Spleen (tissue), 11 donors: ENCODE data around the gene KCTD10. TPM values are rescaled to one million over a fixed set of nuclear protein-coding genes. Genes with fewer than 3 reads are reported as not detected.

ENCODE experiments used
- DNase-seq: peaks from one replicate; pipeline ENCODE4 v3.0.0-alpha.2; 2020
- H3K27ac ChIP-seq, 8 donors: fragments of 200-600 bp; sonication (generic) in 7 of 8; 1 replicate in 4 of 8; 2 replicates in 4 of 8; pipeline versions ENCODE4 v1.5.0 to v1.8.0; 2016 to 2021; ENCODE audit warnings: inconsistent platforms in 4 of 8, mild to moderate bottlenecking in 4 of 8, moderate library complexity in 1 of 8
- H3K27me3 ChIP-seq, 7 donors: fragments of 200-600 bp; sonication (generic) in 6 of 7; replicated peaks in 1 of 7; 1 replicate in 4 of 7; 2 replicates in 3 of 7; pipeline versions ENCODE4 v1.5.0 to v1.8.0; 2016 to 2021; ENCODE audit warnings: inconsistent platforms in 3 of 7, mild to moderate bottlenecking in 1 of 7
- H3K36me3 ChIP-seq, 6 donors: fragments of 200-600 bp; sonication (generic) in 5 of 6; 1 replicate in 4 of 6; 2 replicates in 2 of 6; pipeline versions ENCODE4 v1.5.0 to v1.8.0; 2016 to 2021; ENCODE audit warnings: inconsistent platforms in 2 of 6
- H3K4me1 ChIP-seq, 6 donors: fragments of 200-600 bp; sonication (generic) in 5 of 6; 1 replicate in 3 of 6; 2 replicates in 3 of 6; pipeline versions ENCODE4 v1.5.0 to v1.8.0; 2016 to 2021; ENCODE audit warnings: inconsistent platforms in 3 of 6
- H3K4me3 ChIP-seq, 8 donors: fragments of 200-600 bp; sonication (generic) in 7 of 8; 1 replicate in 4 of 8; 2 replicates in 4 of 8; pipeline versions ENCODE4 v1.5.0 to v1.8.0; 2016 to 2021; ENCODE audit warnings: inconsistent platforms in 4 of 8, mild to moderate bottlenecking in 4 of 8, moderate library complexity in 2 of 8
- H3K9me3 ChIP-seq, 8 donors: fragments of 200-600 bp; sonication (generic) in 7 of 8; 1 replicate in 4 of 8; 2 replicates in 4 of 8; pipeline versions ENCODE4 v1.5.0 to v1.8.0; 2016 to 2021; ENCODE audit warnings: inconsistent platforms in 4 of 8
- POLR2A ChIP-seq, 3 donors: fragments of 450-650 bp; IDR thresholded peaks; one replicate each; pipeline ENCODE4 v1.5.1; 2017; ENCODE audit warnings: antibody characterized with exemption in 3 of 3, mild to moderate bottlenecking in 1 of 3
- POLR2AphosphoS5 ChIP-seq, 3 donors: sonication (generic); formaldehyde crosslinking; IDR thresholded peaks; one replicate each; pipeline ENCODE4 v1.5.1; 2017; ENCODE audit warnings: antibody characterized with exemption in 3 of 3
- WGBS, 5 donors: extraction: QIAGEN DNeasy Blood & Tissue Kit in 3 of 5; methylation state at CpG; one replicate each; pipeline versions ENCODE4 v1.1.5 to v1.1.7; 2013 to 2018; 5-methylcytosine and 5-hydroxymethylcytosine counted together
- intact Hi-C: fragments of 100-400 bp; cut with DNase I; formaldehyde crosslinking; loops from one replicate; pipeline ENCODE4 v1.15.0; 2023; ENCODE audit warnings: low total_unique reads
- polyA plus RNA-seq, 3 donors: library from polyadenylated mRNA; stranded (reverse); fragments of 200-250 nt; gene quantifications; one replicate each; pipeline ENCODE4 v1.2.1, GENCODE V29; 2013
- total RNA-seq, 7 donors: library from RNA; depleted of rRNA in 3 of 7; stranded (reverse); fragments of >200 nt in 3 of 7; fragmentation: NEBNext Ultra II Directional in 4 of 7; extraction: Animal tissue kit (Norgen Biotek cat#: 25700) in 4 of 7; gene quantifications; one replicate each; pipeline versions ENCODE4 v1.1.0 to v1.2.1, GENCODE V29; 2016 to 2021
- TF ChIP-seq, protein P1 (sequence below), 11 experiments: fragments of 200-600 bp in 7 of 11; fragments of 450-650 bp in 4 of 11; sonication (generic) in 4 of 11; IDR thresholded peaks in 8 of 11; conservative IDR thresholded peaks in 3 of 11; 1 replicate in 7 of 11; 2 replicates in 4 of 11; pipeline versions ENCODE4 v1.4.0 to v1.8.0; 2016 to 2021; ENCODE audit warnings: antibody characterized with exemption in 11 of 11, inconsistent platforms in 4 of 11, mild to moderate bottlenecking in 1 of 11
- donor health status: healthy with polysubstance abuse.
- donor health status: DM: no; HTN: no; CAD: no; lungs with moderate emphysema.
- donor health status: DM: no; HTN: no; CAD: no.
- donor health status: Bipolar disorder and iron deficiency.
- donor health status: healthy.
- donor health status: DM: no; HTN: no; CAD: no.
- donor health status: DM: yes; HTN: yes; CAD: no.

Gene KCTD10
- total and polyA plus RNA-seq, 10 donors = 10.4 to 72.5 (median 48.1) TPM

DNA sequence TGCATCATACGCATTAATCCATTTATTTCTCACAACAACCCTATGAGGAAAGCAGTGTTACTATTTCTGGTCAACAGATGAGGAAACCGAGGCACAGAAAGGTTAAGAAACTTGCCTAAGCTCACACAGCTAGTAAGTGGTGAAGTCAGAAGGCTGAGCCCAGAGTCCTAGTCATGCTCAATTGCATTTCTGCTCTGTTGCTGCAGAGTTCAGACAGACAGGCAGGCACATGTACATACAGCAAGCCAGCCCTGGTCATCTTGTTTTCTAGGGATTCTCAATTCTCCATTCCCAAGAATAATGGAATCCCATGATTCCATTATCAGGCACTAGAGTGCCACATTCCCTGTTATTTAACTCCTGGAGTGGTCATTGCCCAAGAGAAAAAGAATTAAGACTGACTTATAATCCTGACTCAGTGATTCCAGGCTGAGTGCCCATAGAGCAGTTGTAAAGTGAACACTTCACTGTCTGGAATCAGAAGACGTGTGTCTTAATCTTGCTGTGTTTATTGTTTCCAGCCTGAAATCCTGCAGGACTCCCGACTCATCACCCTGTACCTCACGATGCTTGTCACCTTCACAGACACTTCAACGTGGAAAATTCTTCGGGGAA, 11.1 kb upstream of the KCTD10 start:
- no peak overlapping the region for H3K4me3 ChIP-seq
- peaks cover 23 to 100% (median 100%) of the 10 kb centered on the region in 6 donors for H3K36me3 ChIP-seq
- 84 to 95% (median 86%) methylated on average over 7 of the region's 7 CpGs for WGBS, 5 donors
- no peak overlapping the region for H3K27ac ChIP-seq
- TF ChIP-seq, protein P1, sequence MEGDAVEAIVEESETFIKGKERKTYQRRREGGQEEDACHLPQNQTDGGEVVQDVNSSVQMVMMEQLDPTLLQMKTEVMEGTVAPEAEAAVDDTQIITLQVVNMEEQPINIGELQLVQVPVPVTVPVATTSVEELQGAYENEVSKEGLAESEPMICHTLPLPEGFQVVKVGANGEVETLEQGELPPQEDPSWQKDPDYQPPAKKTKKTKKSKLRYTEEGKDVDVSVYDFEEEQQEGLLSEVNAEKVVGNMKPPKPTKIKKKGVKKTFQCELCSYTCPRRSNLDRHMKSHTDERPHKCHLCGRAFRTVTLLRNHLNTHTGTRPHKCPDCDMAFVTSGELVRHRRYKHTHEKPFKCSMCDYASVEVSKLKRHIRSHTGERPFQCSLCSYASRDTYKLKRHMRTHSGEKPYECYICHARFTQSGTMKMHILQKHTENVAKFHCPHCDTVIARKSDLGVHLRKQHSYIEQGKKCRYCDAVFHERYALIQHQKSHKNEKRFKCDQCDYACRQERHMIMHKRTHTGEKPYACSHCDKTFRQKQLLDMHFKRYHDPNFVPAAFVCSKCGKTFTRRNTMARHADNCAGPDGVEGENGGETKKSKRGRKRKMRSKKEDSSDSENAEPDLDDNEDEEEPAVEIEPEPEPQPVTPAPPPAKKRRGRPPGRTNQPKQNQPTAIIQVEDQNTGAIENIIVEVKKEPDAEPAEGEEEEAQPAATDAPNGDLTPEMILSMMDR (IDR thresholded peaks at IDR 0.05 in 8 of 11, conservative IDR thresholded peaks at IDR 0.05 in 3 of 11) = no peak
- TF ChIP-seq POLR2AphosphoS5 (IDR thresholded peaks at IDR 0.05) = no peak
- no peaks in the 10 kb centered on the region for H3K27me3 ChIP-seq
- DNase-seq = no peak
- H3K4me1 ChIP-seq = no peaks in the 10 kb centered on the region
- intact Hi-C loops = no loop called here
- no peaks in the 10 kb centered on the region for H3K9me3 ChIP-seq

DNA sequence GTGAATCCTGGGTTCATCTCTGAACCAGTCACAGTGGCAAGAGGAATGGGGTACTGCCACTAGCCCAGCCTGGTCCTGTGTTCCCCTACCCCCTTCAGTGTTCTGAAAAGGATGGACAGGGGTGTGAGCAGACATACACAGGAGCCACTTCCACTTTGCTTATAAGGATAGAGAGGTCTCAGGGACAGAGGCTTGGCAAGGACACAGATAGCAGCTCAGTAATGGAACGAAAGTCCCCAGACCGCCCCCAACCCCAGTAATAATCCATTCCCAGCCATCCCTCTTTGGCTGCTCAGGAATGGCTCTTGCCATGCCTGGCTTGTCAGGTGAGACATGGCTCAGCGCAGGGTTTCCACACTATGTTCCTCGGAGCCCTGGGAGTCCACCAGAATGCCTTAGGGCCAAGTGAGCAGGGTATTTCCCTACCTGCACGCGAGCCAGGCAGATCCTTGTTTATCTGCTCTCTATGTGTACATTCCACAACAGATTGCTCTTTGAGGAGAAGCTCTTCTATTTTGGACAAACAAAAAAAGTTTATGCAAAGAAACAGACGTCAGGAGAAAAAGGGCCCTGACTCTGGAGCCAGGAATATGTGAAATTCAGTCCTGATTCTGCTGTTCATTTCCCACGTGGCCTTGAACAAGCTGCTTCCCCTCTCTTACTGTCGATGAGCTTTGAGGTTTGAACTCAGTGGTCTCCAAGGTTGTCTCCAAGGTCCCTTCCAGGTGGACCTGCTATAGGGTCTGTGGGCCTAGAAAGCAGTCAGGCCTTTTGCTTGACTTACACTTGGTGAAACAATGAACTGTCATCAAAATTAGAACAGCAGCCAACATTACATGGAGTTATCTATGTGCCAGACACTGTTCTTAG, 10.3 kb upstream of the KCTD10 start:
- no peak for DNase-seq
- Histone ChIP-seq H3K4me1 (no peaks in the 10 kb centered on the region), H3K36me3 (peaks cover 23 to 100% (median 95%) of the 10 kb centered on the region in 6 donors), H3K9me3 (no peaks in the 10 kb centered on the region), H3K4me3 (no peak overlapping the region), H3K27me3 (no peaks in the 10 kb centered on the region), H3K27ac (no peak overlapping the region)
- TF ChIP-seq, protein P1 (IDR thresholded peaks at IDR 0.05 in 8 of 11, conservative IDR thresholded peaks at IDR 0.05 in 3 of 11) = no peak
- TF ChIP-seq POLR2A (IDR thresholded peaks at IDR 0.05) (no peak), POLR2AphosphoS5 (IDR thresholded peaks at IDR 0.05) (no peak)
- 93 to 97% (median 94%) methylated on average over 8 to 9 of the region's 9 CpGs for WGBS, 5 donors
- intact Hi-C loops = no loop called here

DNA sequence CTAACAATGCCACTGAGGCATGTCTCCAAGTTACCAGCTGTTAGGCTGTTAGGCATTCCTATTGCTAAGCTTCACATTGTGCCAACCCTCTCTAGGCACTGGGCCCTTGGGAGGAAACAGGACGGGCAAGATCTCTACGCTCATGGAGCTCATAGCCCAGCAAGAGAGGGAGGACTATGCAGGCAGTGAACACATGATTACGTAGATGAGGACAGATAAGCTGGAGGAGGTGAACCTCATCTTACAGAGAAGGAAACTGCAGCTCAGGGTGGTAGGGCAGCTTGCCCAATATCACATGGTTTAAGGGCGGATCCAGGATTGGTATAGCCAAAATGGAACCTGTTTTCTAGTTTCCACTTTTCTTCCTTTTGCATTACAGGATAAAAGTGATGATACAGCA, 8.1 kb upstream of the KCTD10 start:
- Histone ChIP-seq H3K27me3 (no peaks in the 10 kb centered on the region), H3K9me3 (no peaks in the 10 kb centered on the region), H3K36me3 (peaks cover 21 to 83% (median 73%) of the 10 kb centered on the region in 6 donors), H3K4me3 (no peak overlapping the region), H3K27ac (no peak overlapping the region), H3K4me1 (peaks cover 0 to 13% (median under 1%) of the 10 kb centered on the region in 6 donors)
- DNase-seq = no peak
- no peak for TF ChIP-seq POLR2A (IDR thresholded peaks at IDR 0.05)
- TF ChIP-seq POLR2AphosphoS5 (IDR thresholded peaks at IDR 0.05) = no peak
- TF ChIP-seq, protein P1 (IDR thresholded peaks at IDR 0.05 in 8 of 11, conservative IDR thresholded peaks at IDR 0.05 in 3 of 11) = no peak
- WGBS, 5 donors = 77 to 95% (median 85%) methylated on average over 4 of the region's 4 CpGs
- intact Hi-C loops = no loop called here

DNA sequence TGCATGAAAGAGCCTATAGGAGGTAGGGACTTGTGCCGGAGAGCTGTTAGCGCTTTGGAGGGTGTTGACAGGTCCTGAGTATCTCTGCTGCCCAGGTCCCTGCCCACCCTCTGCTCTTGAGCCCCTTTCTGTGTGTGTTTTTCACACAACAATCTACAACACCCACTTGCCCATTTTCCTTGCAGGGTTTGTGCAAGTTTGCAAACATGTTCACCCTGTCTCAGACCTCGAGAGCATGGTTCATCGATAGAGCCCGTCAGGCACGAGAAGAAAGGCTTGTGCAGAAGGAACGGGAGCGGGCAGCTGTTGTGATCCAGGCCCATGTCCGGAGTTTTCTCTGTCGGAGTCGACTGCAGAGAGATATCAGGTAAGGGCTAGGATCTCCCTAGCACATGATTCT, 6.2 kb upstream of the KCTD10 start:
- peaks cover 15 to 31% (median 18%) of the 10 kb centered on the region in 6 donors for H3K4me1 ChIP-seq
- H3K36me3 ChIP-seq = peaks cover 15 to 64% (median 55%) of the 10 kb centered on the region in 6 donors
- TF ChIP-seq POLR2AphosphoS5 (IDR thresholded peaks at IDR 0.05) (no peak), POLR2A (IDR thresholded peaks at IDR 0.05) (no peak)
- TF ChIP-seq, protein P1 (IDR thresholded peaks at IDR 0.05 in 8 of 11, conservative IDR thresholded peaks at IDR 0.05 in 3 of 11) = no peak
- WGBS, 5 donors = 91 to 96% (median 93%) methylated on average over 11 of the region's 11 CpGs
- H3K27ac ChIP-seq = no peak overlapping the region
- intact Hi-C loops = no loop called here
- no peaks in the 10 kb centered on the region for H3K9me3 ChIP-seq
- no peak for DNase-seq
- no peaks in the 10 kb centered on the region for H3K27me3 ChIP-seq
- no peak overlapping the region for H3K4me3 ChIP-seq
